GM21423 (cell line): Measurements from ENCODE around the gene RPP25L.
A peak's percentile ranks its signal among the peaks of the same experiment; 100 is the strongest.

Experiments
- ATAC-seq: cut with Tn5 transposase; IDR thresholded peaks from one replicate; pipeline ENCODE4 v1.9.1; 2021; ENCODE audit warnings: mild to moderate bottlenecking, moderate library complexity; ENCODE audit not compliant: unreplicated experiment

Gene RPP25L

DNA sequence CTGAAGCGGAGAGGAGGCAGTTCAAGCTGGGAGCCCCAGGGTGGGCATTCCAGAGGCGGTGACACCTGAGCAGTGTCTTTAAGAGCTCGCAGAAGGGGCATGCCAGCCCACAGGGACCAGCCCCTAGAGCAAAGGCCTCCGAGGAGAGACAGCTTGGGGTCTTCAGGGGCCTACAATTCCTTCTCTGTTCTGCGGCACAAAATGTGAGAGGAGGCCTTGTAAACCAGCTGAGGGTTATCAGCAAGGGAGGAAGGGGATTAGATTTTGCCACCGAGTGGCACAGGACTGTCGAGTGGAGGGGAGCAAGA, 26.2 kb upstream of the RPP25L start:
- ATAC-seq: no peak

GRCh38 chr9:34637356-34638137, 25.6 kb upstream of the RPP25L start, which contains the start of gene SIGMAR1:
SIGMAR1 (minus strand) TSS chr9:34637787; CDS start chr9:34637697, 90 bp downstream.
- peak; percentile 91 for ATAC-seq

DNA sequence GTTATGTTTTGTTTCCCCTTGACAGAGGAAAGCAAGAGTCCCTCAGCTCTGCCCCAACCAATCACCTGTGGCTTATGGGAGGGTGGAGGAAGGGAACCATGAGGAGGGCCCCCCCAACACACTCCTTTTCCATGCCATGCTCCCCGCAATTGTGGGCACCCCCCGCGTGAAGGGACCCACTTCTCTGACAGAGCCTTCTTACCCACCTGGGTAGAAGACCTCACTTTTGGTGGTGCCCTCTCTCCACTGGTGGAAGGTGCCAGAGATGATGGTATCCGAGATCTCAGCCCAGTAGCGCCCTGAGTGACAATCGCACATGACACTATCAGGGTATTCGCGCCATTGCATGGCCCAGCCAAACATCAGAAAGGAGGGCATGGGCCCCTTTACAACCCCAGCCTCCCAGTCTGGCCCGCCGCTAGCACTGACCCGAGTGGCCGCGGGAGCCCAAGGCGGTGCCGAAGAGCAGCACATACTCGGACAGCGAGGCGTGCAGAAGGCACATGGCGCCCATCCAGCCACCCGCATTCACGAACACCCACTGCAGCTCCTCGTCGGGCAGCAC, 25.0 kb upstream of the RPP25L start:
- no peak for ATAC-seq

DNA sequence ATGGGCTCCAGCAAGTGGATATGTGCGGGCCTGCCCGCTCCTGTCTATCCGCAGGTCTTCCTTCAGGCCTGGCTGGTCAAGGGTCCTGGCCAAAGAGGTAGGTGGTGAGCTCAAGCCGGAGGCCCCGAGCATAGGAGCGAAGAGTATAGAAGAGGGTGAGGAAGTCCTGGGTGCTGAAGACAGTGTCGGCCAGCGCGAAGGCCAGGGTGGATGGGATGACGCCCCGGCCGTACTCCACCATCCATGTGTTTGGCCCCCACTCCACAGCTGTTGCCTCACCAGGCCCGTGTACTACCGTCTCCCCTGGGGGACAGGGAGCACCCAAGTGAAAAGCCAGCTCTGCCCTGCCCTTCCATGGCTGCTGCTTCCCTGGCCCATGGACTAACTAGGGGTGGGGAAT, 23.7 kb upstream of the RPP25L start:
- no peak for ATAC-seq

DNA sequence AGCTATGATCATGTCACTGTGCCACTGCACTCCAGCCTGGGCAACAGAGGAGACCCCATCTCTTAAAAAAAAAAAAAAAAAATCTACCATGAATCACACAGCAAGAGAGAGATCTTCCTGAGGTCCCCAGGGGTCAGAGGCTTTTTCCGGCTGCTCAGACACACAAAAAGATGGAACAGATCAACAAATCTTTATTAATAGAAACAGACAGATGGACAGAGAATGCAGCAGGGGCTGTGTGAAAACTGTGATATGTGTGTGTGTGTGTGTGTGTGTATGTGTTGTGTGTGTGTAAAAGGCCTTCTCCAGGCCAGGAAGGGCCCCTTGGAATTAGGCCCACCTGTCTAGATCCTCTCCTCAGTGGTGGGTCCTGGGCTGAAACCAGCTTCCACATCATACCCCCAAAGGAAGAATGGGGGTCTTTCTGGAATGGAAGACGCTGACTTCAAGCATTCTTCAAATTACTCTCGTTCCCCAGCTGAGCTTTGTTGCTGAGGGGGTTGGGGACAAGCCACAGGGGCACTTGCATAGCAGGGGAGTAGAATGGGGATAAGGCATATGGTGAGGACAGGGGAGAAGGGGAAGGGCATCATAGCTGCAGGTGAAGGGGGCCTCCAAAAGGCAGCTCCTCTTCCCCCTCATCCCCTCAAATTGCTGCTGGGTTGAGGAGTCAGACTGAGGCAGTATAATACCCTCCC, 22.8 kb upstream of the RPP25L start:
- no peak for ATAC-seq

GRCh38 chr9:34633851-34634550, 22.1 kb upstream of the RPP25L start:
- peak; percentile 32 for ATAC-seq

GRCh38 chr9:34633166-34633565, 21.3 kb upstream of the RPP25L start:
- no peak for ATAC-seq

- no peak for ATAC-seq
These were observed 18.7 kb upstream of the RPP25L start for GRCh38 chr9:34630402-34631154.

GRCh38 chr9:34629491-34629808, 17.6 kb upstream of the RPP25L start:
- no peak for ATAC-seq

- no peak for ATAC-seq
These were observed 17.0 kb upstream of the RPP25L start, which contains the start of gene ARID3C for GRCh38 chr9:34628656-34629490. ARID3C (minus strand) TSS chr9:34629066; CDS start chr9:34628014, 1,052 bp downstream.

DNA sequence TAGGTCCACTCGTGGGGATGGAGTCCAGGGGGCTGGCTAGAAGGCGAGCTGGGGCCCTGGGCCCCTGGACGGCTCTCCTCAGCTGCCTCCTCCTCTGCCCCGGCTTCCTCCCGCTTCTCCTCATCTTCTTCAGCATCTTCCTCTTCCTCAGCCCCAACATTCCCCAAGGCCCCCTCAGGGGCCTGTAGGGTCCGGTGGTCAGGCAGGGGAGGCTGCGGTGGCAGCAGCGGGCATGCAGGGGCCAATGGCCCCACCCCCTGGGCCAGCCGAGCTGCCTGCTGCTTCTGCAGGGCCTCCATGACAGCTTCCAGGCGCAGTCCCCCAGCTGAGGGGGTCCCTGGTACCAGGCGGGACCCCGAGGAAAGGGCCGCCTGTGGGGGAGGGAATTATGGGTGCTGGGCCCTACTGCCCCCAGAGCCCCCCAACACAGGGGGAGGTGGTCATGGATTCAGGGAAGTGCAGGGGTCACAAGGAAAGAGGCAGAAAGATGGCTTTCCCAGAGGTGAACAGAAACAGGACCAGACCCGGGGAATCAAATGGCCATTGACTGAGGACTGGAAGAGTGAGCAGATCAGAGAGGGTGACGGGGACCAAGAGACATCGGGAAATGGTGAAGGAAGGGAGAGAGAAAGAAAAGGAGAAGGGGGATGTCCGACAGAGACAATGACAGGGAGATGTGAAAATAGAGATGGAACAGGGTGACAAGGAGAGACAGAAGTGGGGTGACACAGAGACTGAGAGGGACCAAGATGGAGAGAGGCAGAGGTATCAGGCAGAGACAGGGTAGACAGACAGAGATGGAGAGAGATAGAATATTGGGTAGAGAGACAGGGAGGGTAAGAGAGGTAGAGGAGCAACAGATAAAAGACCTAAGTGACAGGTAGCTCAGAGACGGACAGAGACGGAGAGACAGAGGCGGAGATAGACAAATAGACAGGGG, 16.1 kb upstream of the RPP25L start:
- no peak for ATAC-seq

DNA sequence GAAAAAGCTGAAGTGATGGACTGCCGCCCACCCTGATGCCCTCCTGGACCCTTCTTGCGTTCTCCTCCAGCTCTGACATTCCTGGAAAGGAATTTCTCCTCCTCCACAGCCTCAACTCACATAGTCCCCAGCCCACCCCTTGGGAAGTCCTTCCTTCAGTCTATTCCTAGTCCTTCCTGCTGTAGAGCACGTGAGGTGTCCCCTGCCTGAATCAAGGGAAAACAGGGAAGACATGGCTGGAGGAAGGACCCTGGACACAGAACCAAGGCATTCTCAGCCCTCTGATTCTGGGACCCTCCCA, 13.2 kb upstream of the RPP25L start:
- ATAC-seq: no peak

GRCh38 chr9:34624475-34625185, 12.7 kb upstream of the RPP25L start:
- no peak for ATAC-seq

DNA sequence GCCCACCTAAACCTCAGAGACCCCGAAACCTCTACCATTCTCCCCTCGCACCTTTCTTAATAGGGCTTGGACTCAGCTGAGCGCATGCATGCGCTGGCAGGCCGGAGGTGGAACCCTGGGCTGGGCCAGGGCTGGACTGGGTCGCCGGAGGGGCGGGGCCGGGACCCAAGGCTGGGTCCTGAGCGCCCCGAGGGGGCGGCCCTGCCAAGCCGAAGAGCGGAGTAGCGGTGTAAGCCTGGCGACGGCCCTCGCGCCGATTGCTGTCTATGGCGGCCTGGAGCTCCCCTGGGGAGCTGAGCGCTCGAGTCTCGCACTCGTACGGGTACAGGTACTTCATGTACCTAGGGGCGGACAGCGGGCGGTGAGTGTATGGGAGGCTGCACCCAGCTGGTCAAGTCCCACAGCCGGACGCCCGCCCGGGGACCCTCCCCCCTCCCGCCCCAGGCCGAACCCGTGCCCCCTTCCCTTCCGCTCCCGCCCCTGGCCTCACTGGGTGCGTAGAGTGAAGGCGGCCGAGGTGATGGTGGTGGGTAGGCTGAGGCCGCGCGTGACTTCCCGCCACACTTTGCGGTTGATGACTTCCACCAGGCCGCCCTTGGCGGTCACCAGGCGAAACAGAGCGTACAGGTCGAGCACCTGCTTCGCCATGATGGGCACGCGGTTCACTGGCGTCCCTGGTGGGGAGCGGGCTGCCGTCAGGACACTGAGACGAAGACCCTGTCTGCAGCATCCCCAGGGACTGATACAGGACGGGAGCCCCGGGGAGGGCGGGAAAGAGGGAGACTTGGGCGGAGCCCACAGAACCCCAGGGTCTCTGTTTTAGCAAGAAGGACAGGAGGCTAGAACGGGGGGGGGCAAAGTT, 11.7 kb upstream of the RPP25L start:
- no peak for ATAC-seq

DNA sequence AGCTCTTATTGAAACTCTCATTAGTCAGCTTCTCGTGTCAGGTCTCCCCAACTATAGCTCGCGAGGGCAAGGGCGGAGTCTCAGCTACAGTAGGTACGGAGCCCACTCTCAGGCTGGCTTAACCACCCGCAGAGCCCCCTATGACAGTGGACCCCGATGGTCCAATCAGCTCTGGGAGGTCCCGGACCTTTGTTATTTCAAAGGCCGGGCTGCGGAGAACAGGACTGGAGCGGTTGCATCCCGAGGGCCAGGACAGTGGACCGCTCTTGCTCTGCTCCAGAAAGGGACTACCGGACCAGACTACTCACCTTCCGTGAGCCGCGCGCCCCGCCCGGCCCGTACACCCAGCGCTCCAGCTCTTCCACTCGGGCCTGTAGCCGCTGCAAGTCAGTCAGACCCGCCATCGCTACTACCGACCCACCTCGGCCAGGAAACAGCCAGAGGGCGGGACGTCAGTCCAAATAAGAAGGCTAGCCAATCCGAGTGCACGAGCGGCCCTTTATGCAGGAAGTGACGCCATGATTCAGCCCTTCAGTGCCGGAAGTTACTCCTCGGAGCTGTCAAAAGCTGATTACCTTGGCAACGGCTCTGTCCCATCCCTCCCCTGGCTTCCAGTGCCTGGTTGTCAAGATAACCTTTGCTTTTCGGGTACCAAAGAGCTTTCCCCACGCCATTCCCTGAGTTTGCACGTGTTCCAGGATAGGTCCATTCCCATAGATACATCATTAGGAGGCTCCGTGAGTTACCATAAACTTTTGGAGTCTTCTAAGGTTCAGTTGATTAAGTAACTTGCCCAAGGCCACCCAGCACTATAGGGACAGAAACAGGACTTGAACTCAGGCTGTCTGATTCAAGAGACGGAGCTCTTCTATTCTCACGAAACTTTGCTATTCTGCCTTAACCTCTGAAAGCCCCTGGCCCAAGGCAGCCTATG, 8.4 kb upstream of the RPP25L start, which contains the start of gene DCTN3:
Gene DCTN3 (minus strand): TSS at position 435 of the 934 bp plus-strand sequence. CDS start 31 bp downstream, at position 404.
- ATAC-seq: peak; percentile 97

- no peak for ATAC-seq
These were observed 3.2 kb upstream of the RPP25L start for GRCh38 chr9:34615132-34615531.
